Esophagus squamous epithelium (tissue), 4 donors: ENCODE data around the gene DNAJC18.

Experiments
- CTCF ChIP-seq, 6 experiments: fragments of 450-650 bp in 4 of 6; fragments of 200-600 bp in 2 of 6; sonication (generic) in 2 of 6; IDR thresholded peaks; one replicate each; pipeline ENCODE4 v1.5.1; 2016 to 2019; ENCODE audit warnings: antibody characterized with exemption in 6 of 6, mild to moderate bottlenecking in 4 of 6, moderate library complexity in 4 of 6
- POLR2A ChIP-seq, 4 donors: fragments of 450-650 bp; IDR thresholded peaks; one replicate each; pipeline ENCODE4 v1.6.1; 2017; ENCODE audit warnings: antibody characterized with exemption in 4 of 4, mild to moderate bottlenecking in 4 of 4, moderate library complexity in 3 of 4

GRCh38 chr5:139481580-139482049 lies 42.3 kb upstream of the DNAJC18 start:
- TF ChIP-seq POLR2A (IDR thresholded peaks at IDR 0.05) (no peak), CTCF (IDR thresholded peaks at IDR 0.05) (peak in 4 of 6 experiments; percentile 18 to 61 (median 34))
